K562 (cell line): ENCODE results near the gene BAIAP2. TPM values are rescaled to one million over a fixed set of nuclear protein-coding genes. Genes with fewer than 3 reads are reported as not detected.

ENCODE experiments used
- CHCHD3 ChIP-seq: fragments of 250-450 bp; sonication (Bioruptor Pico); IDR thresholded peaks from 2 replicates; pipeline ENCODE4 v2.1.2; 2022; ENCODE audit warnings: mild to moderate bottlenecking
- DMBX1 ChIP-seq: fragments of 250-450 bp; sonication (Bioruptor Pico); IDR thresholded peaks from 2 replicates; pipeline ENCODE4 v1.8.0; 2022; ENCODE audit warnings: inconsistent platforms, mild to moderate bottlenecking, moderate library complexity, borderline replicate concordance
- DNMT1 ChIP-seq: fragments of 450-650 bp; IDR thresholded peaks from 2 replicates; pipeline ENCODE4 v1.6.1; 2016; ENCODE audit warnings: antibody characterized with exemption, mild to moderate bottlenecking
- E2F4 ChIP-seq: sonication (generic); formaldehyde crosslinking; IDR thresholded peaks from 2 replicates; pipeline ENCODE4 v1.8.0; 2022; ENCODE audit warnings: mild to moderate bottlenecking, low read depth, missing genetic modification reagents
- ERF ChIP-seq: fragments of 450-650 bp; formaldehyde crosslinking; IDR thresholded peaks from 2 replicates; pipeline ENCODE4 v1.4.0; 2020; ENCODE audit warnings: mild to moderate bottlenecking, mixed read lengths
- KAT7 ChIP-seq: sonication (generic); formaldehyde crosslinking; IDR thresholded peaks from 2 replicates; pipeline ENCODE4 v1.8.0; 2022; ENCODE audit warnings: missing genetic modification reagents, mild to moderate bottlenecking, borderline replicate concordance
- KHSRP ChIP-seq: fragments of 450-650 bp; IDR thresholded peaks from 2 replicates; pipeline ENCODE4 v1.6.1; 2017
- MECOM ChIP-seq: fragments of 250-450 bp; sonication (Bioruptor Pico); IDR thresholded peaks from 2 replicates; pipeline ENCODE4 v1.8.0; 2022; ENCODE audit warnings: inconsistent platforms
- MTA2 ChIP-seq: fragments of 450-650 bp; IDR thresholded peaks from 2 replicates; pipeline ENCODE4 v1.6.1; 2016; ENCODE audit warnings: low read depth
- NCOA1 ChIP-seq: fragments of 450-650 bp; IDR thresholded peaks from 2 replicates; pipeline ENCODE4 v1.6.1; 2016; ENCODE audit warnings: low read depth
- PURB ChIP-seq: sonication (generic); formaldehyde crosslinking; IDR thresholded peaks from 2 replicates; pipeline ENCODE4 v1.9.0; 2021; ENCODE audit warnings: low read depth, mild to moderate bottlenecking, missing genetic modification reagents
- RB1 ChIP-seq: fragments of 450-650 bp; IDR thresholded peaks from 2 replicates; pipeline ENCODE4 v1.6.1; 2017; ENCODE audit warnings: low read depth, mild to moderate bottlenecking
- SRF ChIP-seq, 2 experiments: fragments of 250-450, 450-650 bp in 1 of 2; sonication (Bioruptor Pico) in 1 of 2; sonication (generic) in 1 of 2; formaldehyde crosslinking; IDR thresholded peaks; 2 replicates each; pipeline versions ENCODE4 v1.5.0 to v1.5.1; 2020 to 2022; ENCODE audit warnings: mild to moderate bottlenecking in 1 of 2, missing genetic modification reagents in 1 of 2
- TAL1 ChIP-seq: fragments of 450-650 bp; IDR thresholded peaks from 2 replicates; pipeline ENCODE4 v1.6.1; 2016; ENCODE audit warnings: mild to moderate bottlenecking
- ZNF224 ChIP-seq: sonication (generic); formaldehyde crosslinking; IDR thresholded peaks from 2 replicates; pipeline ENCODE4 v1.8.0; 2022; ENCODE audit warnings: mild to moderate bottlenecking, missing genetic modification reagents
- ZNF436 ChIP-seq: fragments of 250-450, 450-650 bp; sonication (Bioruptor Pico); formaldehyde crosslinking; IDR thresholded peaks from 2 replicates; pipeline ENCODE4 v1.7.0; 2020; ENCODE audit warnings: mild to moderate bottlenecking
- polyA plus RNA-seq, 8 experiments: library from polyadenylated mRNA; depleted of rRNA in 4 of 8; stranded (reverse) in 5 of 8; unstranded in 3 of 8; fragments of >200 nt; fragmentation: Nextera tagmentation in 2 of 8; fragmentation: Illumina TruSeq in 1 of 8; extraction: Ambion mirVana in 2 of 8; extraction: Trizol in 1 of 8; gene quantifications; 2 replicates each; pipeline versions ENCODE4 v1.2.1 to v1.2.3, GENCODE V29; 2011 to 2014; ENCODE audit warnings: inconsistent platforms in 1 of 8, missing spikeins in 1 of 8
- total RNA-seq, 7 experiments: library from RNA; depleted of rRNA in 6 of 7; stranded (reverse); fragments of >200 nt in 6 of 7; fragmentation: Illumina TruSeq in 2 of 7; extraction: Trizol in 2 of 7; gene quantifications; 2 replicates each; pipeline versions ENCODE4 v1.2.1 to v1.2.3, GENCODE V29; 2011 to 2021; ENCODE audit warnings: low replicate concordance in 1 of 7
- TF ChIP-seq, protein P1 (sequence below): fragments of 450-650 bp; IDR thresholded peaks from 2 replicates; pipeline ENCODE4 v1.6.1; 2017; ENCODE audit warnings: antibody characterized with exemption
- TF ChIP-seq, protein P2 (sequence below): sonication (generic); formaldehyde crosslinking; IDR thresholded peaks from 2 replicates; pipeline ENCODE4 v1.8.1; 2023; ENCODE audit warnings: mild to moderate bottlenecking, missing genetic modification reagents, moderate library complexity
- TF ChIP-seq, protein P3 (sequence below): fragments of 250-450 bp; sonication (Bioruptor Pico); IDR thresholded peaks from 2 replicates; pipeline ENCODE4 v1.4.0; 2020; ENCODE audit warnings: mild to moderate bottlenecking
- TF ChIP-seq, protein P4 (sequence below): fragments of 450-650 bp; IDR thresholded peaks from 2 replicates; pipeline ENCODE4 v1.6.1; 2016; ENCODE audit warnings: low read depth, mild to moderate bottlenecking, moderate library complexity
- TF ChIP-seq, protein P5 (sequence below): IDR thresholded peaks from 2 replicates; pipeline ENCODE4 v1.6.1; 2014; ENCODE audit warnings: antibody characterized with exemption

Gene BAIAP2
- total and polyA plus RNA-seq, 9 of the 15 experiments (the other 6 are each of a cell fraction or from before 2014, with no cell fraction given), result 2.3 to 51.6 (median 18.4) TPM

- TF ChIP-seq, protein P1, sequence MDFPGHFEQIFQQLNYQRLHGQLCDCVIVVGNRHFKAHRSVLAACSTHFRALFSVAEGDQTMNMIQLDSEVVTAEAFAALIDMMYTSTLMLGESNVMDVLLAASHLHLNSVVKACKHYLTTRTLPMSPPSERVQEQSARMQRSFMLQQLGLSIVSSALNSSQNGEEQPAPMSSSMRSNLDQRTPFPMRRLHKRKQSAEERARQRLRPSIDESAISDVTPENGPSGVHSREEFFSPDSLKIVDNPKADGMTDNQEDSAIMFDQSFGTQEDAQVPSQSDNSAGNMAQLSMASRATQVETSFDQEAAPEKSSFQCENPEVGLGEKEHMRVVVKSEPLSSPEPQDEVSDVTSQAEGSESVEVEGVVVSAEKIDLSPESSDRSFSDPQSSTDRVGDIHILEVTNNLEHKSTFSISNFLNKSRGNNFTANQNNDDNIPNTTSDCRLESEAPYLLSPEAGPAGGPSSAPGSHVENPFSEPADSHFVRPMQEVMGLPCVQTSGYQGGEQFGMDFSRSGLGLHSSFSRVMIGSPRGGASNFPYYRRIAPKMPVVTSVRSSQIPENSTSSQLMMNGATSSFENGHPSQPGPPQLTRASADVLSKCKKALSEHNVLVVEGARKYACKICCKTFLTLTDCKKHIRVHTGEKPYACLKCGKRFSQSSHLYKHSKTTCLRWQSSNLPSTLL, result no peak
- TF ChIP-seq, protein P2, sequence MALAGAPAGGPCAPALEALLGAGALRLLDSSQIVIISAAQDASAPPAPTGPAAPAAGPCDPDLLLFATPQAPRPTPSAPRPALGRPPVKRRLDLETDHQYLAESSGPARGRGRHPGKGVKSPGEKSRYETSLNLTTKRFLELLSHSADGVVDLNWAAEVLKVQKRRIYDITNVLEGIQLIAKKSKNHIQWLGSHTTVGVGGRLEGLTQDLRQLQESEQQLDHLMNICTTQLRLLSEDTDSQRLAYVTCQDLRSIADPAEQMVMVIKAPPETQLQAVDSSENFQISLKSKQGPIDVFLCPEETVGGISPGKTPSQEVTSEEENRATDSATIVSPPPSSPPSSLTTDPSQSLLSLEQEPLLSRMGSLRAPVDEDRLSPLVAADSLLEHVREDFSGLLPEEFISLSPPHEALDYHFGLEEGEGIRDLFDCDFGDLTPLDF (CRISPR knock-in tag), result no peak
- TF ChIP-seq MTA2, result no peak; the same call in 1 of the 2 replicates
- no peak for TF ChIP-seq ZNF224 (CRISPR knock-in tag)
- no peak for TF ChIP-seq KAT7 (CRISPR knock-in tag)
- TF ChIP-seq DNMT1, result no peak
- peak; percentile 41 for TF ChIP-seq RB1
- TF ChIP-seq, protein P3, sequence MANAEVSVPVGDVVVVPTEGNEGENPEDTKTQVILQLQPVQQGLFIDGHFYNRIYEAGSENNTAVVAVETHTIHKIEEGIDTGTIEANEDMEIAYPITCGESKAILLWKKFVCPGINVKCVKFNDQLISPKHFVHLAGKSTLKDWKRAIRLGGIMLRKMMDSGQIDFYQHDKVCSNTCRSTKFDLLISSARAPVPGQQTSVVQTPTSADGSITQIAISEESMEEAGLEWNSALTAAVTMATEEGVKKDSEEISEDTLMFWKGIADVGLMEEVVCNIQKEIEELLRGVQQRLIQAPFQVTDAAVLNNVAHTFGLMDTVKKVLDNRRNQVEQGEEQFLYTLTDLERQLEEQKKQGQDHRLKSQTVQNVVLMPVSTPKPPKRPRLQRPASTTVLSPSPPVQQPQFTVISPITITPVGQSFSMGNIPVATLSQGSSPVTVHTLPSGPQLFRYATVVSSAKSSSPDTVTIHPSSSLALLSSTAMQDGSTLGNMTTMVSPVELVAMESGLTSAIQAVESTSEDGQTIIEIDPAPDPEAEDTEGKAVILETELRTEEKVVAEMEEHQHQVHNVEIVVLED, result no peak
- TF ChIP-seq, protein P4, sequence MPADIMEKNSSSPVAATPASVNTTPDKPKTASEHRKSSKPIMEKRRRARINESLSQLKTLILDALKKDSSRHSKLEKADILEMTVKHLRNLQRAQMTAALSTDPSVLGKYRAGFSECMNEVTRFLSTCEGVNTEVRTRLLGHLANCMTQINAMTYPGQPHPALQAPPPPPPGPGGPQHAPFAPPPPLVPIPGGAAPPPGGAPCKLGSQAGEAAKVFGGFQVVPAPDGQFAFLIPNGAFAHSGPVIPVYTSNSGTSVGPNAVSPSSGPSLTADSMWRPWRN, result no peak
- no peak for TF ChIP-seq E2F4 (CRISPR knock-in tag)
- TF ChIP-seq CHCHD3 (CRISPR knock-in tag), result no peak
- 0 out of 4 replicates have a peak, but pooled peaks of 1 of the 2 experiments have one; percentile 64 for TF ChIP-seq SRF (CRISPR knock-in tag; IDR thresholded peaks at IDR 0.05)
- TF ChIP-seq, protein P5, sequence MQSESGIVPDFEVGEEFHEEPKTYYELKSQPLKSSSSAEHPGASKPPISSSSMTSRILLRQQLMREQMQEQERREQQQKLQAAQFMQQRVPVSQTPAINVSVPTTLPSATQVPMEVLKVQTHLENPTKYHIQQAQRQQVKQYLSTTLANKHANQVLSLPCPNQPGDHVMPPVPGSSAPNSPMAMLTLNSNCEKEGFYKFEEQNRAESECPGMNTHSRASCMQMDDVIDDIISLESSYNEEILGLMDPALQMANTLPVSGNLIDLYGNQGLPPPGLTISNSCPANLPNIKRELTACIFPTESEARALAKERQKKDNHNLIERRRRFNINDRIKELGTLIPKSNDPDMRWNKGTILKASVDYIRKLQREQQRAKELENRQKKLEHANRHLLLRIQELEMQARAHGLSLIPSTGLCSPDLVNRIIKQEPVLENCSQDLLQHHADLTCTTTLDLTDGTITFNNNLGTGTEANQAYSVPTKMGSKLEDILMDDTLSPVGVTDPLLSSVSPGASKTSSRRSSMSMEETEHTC, result no peak
- no peak for TF ChIP-seq KHSRP
- TF ChIP-seq ERF (CRISPR knock-in tag), result no peak
- TF ChIP-seq TAL1, result no peak
- TF ChIP-seq DMBX1 (CRISPR knock-in tag), result no peak
- TF ChIP-seq NCOA1, result no peak; the same call in 1 of the 2 replicates
- TF ChIP-seq PURB, result no peak
- TF ChIP-seq ZNF436, result no peak
- TF ChIP-seq MECOM (CRISPR knock-in tag), result no peak
Observed at GRCh38 chr17:81057079-81057730, 22.3 kb downstream of the BAIAP2 start (continued).
